COR-L47 (cell line): Measurements from ENCODE around the gene PRDM10.
"Not testable (repeated sequence)": the region's sequence is repeated elsewhere in the genome, so short reads cannot be mapped to it uniquely, and the experiment has no call there.

Experiments used
- DNase-seq: peaks from one replicate; lab custom pipeline; 2025; lab: John Stamatoyannopoulos, UW

Gene PRDM10

GRCh38 chr11:130002352-130002845, at the start of gene PRDM10:
TSS of gene PRDM10 (minus strand) at chr11:130002835. CDS start at chr11:129960964, 41,871 bp downstream.
- peak; percentile 94 for DNase-seq

- DNase-seq = no peak
Observed at GRCh38 chr11:130051082-130051481, 48.4 kb upstream of the PRDM10 start.

GRCh38 chr11:130050257-130050656, 47.6 kb upstream of the PRDM10 start:
- DNase-seq = no peak

GRCh38 chr11:130049328-130049771, 46.7 kb upstream of the PRDM10 start:
- DNase-seq = no peak

GRCh38 chr11:130047141-130047540, 44.5 kb upstream of the PRDM10 start:
- DNase-seq = no peak

- no peak for DNase-seq
Observed at GRCh38 chr11:130043575-130043974, 40.9 kb upstream of the PRDM10 start.

- no peak for DNase-seq
Observed at GRCh38 chr11:130042093-130042591, 39.5 kb upstream of the PRDM10 start.

- no peak for DNase-seq
Observed at GRCh38 chr11:130040281-130040940, 37.8 kb upstream of the PRDM10 start.

GRCh38 chr11:130037881-130038585, 35.4 kb upstream of the PRDM10 start:
- DNase-seq = no peak

GRCh38 chr11:130037058-130037457, 34.4 kb upstream of the PRDM10 start:
- DNase-seq = no peak

- no peak for DNase-seq
Observed at GRCh38 chr11:130034236-130034635, 31.6 kb upstream of the PRDM10 start.

- no peak for DNase-seq
Observed at GRCh38 chr11:130032931-130033330, 30.3 kb upstream of the PRDM10 start.

- no peak for DNase-seq
Observed at GRCh38 chr11:130031945-130032344, 29.3 kb upstream of the PRDM10 start.

- no peak for DNase-seq
Observed at GRCh38 chr11:130031056-130031455, 28.4 kb upstream of the PRDM10 start.

- no peak for DNase-seq
Observed at GRCh38 chr11:130029137-130029536, 26.5 kb upstream of the PRDM10 start.

GRCh38 chr11:130025371-130025770, 22.7 kb upstream of the PRDM10 start:
- no peak for DNase-seq

- DNase-seq = no peak
Observed at GRCh38 chr11:130024361-130024760, 21.7 kb upstream of the PRDM10 start.

- no peak for DNase-seq
Observed at GRCh38 chr11:130023204-130023603, 20.6 kb upstream of the PRDM10 start.

GRCh38 chr11:130022799-130023198, 20.2 kb upstream of the PRDM10 start:
- DNase-seq = no peak

GRCh38 chr11:130021606-130022005, 19.0 kb upstream of the PRDM10 start:
- not testable (repeated sequence) for DNase-seq

GRCh38 chr11:130020323-130020722, 17.7 kb upstream of the PRDM10 start:
- no peak for DNase-seq

GRCh38 chr11:130015846-130016245, 13.2 kb upstream of the PRDM10 start:
- not testable (repeated sequence) for DNase-seq

GRCh38 chr11:130008326-130008725, 5.7 kb upstream of the PRDM10 start:
- DNase-seq = no peak
